ENCODE measurements around the gene NOP10. TPM values are rescaled to one million over a fixed set of nuclear protein-coding genes. Genes with fewer than 3 reads are reported as not detected.

The NOP10 gene
- total RNA-seq, 1 experiment from 2014 or later: 162 TPM

GRCh38 chr15:34329006-34329405 lies 13.9 kb downstream of the NOP10 start:
- BruUV-seq (replicated peaks): no TSS peak
- DNase-seq: no peak
- no peaks in the 10 kb centered on the region for H3F3A ChIP-seq (ENCODE audit: insufficient read depth, low read depth)
- CTCF ChIA-PET: no interaction called here
- no peak overlapping the region for H3K27ac ChIP-seq
- H3K4me1 ChIP-seq (replicated peaks; ENCODE audit: insufficient read depth): no peaks in the 10 kb centered on the region
- no peaks in the 10 kb centered on the region for H3K27me3 ChIP-seq (ENCODE audit: insufficient read depth, low read depth)
- POLR2A ChIA-PET (ENCODE audit: unreplicated experiment): interaction anchor here (0.6 kb wide), 1 partner anchor 8 kb away, joined by 6 read pairs; the partner anchor contains the start of gene SLC12A6
- TF ChIP-seq CTCF (conservative IDR thresholded peaks at IDR 0.05) (no peak), EZH2 (IDR thresholded peaks at IDR 0.05; ENCODE audit: low read depth) (no peak)
- H3K9me2 ChIP-seq (ENCODE audit: insufficient read depth): no peaks in the 10 kb centered on the region
- H3K79me2 ChIP-seq (ENCODE audit: low read depth): 0 out of 2 replicates have a peak, but pooled peaks cover 4% of the 10 kb centered on the region
- H3K4me2 ChIP-seq: no peak overlapping the region
- no peak overlapping the region for H3K4me3 ChIP-seq
- H2AFZ ChIP-seq: no peak overlapping the region
- no peaks in the 10 kb centered on the region for H3K9me3 ChIP-seq (ENCODE audit: insufficient read depth, low read depth)
- no peaks in the 10 kb centered on the region for H4K20me1 ChIP-seq (ENCODE audit: insufficient read depth)
- intact Hi-C loops (cut with micrococcal nuclease; ENCODE audit: unreplicated experiment): no loop called here
- no peaks in the 10 kb centered on the region for H3K36me3 ChIP-seq (ENCODE audit: low read depth)

DNA sequence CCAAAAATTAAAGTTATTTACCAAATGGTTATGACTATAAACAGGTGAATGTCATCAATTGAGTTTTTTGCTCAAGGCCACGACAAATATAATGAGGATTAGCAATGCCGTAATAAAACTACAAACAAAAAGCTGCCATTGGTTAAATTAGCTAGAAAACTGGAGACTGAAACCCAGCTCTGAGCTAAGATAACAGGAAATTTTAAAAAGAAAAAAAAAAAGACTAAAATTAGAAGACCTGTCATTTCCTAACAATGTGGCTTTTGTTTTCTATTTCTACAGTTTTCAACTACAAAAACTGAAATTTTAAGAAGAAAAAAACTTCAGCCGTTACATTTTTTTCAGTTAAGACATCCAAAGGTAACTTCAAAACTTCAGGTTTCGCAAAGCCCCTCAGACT lies 15.0 kb downstream of the NOP10 start:
- ChIA-PET POLR2A (ENCODE audit: unreplicated experiment) (interaction anchor here (0.6 kb wide), 2 partner anchors 82 to 491 kb away, joined by 3 to 4 read pairs; no protein-coding TSS in a partner anchor), CTCF (no interaction called here)
- H3F3A ChIP-seq (ENCODE audit: insufficient read depth, low read depth): no peaks in the 10 kb centered on the region
- H3K4me2 ChIP-seq: no peak overlapping the region
- no peaks in the 10 kb centered on the region for H4K20me1 ChIP-seq (ENCODE audit: insufficient read depth)
- no peaks in the 10 kb centered on the region for H3K36me3 ChIP-seq (ENCODE audit: low read depth)
- no peaks in the 10 kb centered on the region for H3K79me2 ChIP-seq (ENCODE audit: low read depth)
- H2AFZ ChIP-seq: no peak overlapping the region
- H3K27ac ChIP-seq: no peak overlapping the region
- no peaks in the 10 kb centered on the region for H3K27me3 ChIP-seq (ENCODE audit: insufficient read depth, low read depth)
- no TSS peak for BruUV-seq (replicated peaks)
- no peak for TF ChIP-seq EZH2 (IDR thresholded peaks at IDR 0.05; ENCODE audit: low read depth)
- no peak for TF ChIP-seq CTCF (conservative IDR thresholded peaks at IDR 0.05)
- no peaks in the 10 kb centered on the region for H3K9me3 ChIP-seq (ENCODE audit: insufficient read depth, low read depth)
- DNase-seq: no peak
- no peaks in the 10 kb centered on the region for H3K4me1 ChIP-seq (replicated peaks; ENCODE audit: insufficient read depth)
- no peak overlapping the region for H3K4me3 ChIP-seq
- intact Hi-C loops (cut with micrococcal nuclease; ENCODE audit: unreplicated experiment): no loop called here
- no peaks in the 10 kb centered on the region for H3K9me2 ChIP-seq (ENCODE audit: insufficient read depth)

DNA sequence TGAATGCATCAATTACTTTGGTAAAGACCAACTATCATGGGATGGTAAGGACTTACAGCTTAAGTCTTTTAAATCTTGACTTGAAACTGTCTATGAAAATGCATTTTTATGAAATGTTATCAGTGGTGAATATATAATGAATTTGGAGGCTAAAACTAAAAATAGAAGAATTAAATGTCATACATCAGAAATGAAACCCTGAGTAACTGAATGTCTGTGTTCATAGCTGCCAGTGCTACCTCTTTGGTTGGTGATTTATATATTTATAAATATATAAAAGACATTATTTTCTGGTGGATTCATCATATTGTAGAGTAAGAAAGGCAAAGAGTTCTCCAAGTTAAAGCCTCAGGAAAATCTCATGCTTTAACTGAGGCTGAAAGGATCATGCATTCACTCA lies 17.6 kb downstream of the NOP10 start:
- Histone ChIP-seq H2AFZ (no peak overlapping the region), H3K27me3 (ENCODE audit: insufficient read depth, low read depth) (no peaks in the 10 kb centered on the region), H3K9me2 (ENCODE audit: insufficient read depth) (no peaks in the 10 kb centered on the region), H3K79me2 (ENCODE audit: low read depth) (no peaks in the 10 kb centered on the region), H3F3A (ENCODE audit: insufficient read depth, low read depth) (no peaks in the 10 kb centered on the region), H4K20me1 (ENCODE audit: insufficient read depth) (no peaks in the 10 kb centered on the region), H3K4me1 (replicated peaks; ENCODE audit: insufficient read depth) (no peaks in the 10 kb centered on the region), H3K36me3 (ENCODE audit: low read depth) (no peaks in the 10 kb centered on the region), H3K27ac (no peak overlapping the region), H3K4me2 (no peak overlapping the region), H3K9me3 (ENCODE audit: insufficient read depth, low read depth) (no peaks in the 10 kb centered on the region), H3K4me3 (no peak overlapping the region)
- no peak for TF ChIP-seq EZH2 (IDR thresholded peaks at IDR 0.05; ENCODE audit: low read depth)
- TF ChIP-seq CTCF (conservative IDR thresholded peaks at IDR 0.05): no peak
- ChIA-PET POLR2A (ENCODE audit: unreplicated experiment) (no interaction called here), CTCF (no interaction called here)
- intact Hi-C loops (cut with micrococcal nuclease; ENCODE audit: unreplicated experiment): no loop called here
- DNase-seq: no peak
- BruUV-seq (replicated peaks): no TSS peak

All from PC-9 (cell line).